ENCODE results near the gene WWOX. TPM values are rescaled to one million over a fixed set of nuclear protein-coding genes. Genes with fewer than 3 reads are reported as not detected.
A peak's percentile ranks its signal among the peaks of the same experiment; 100 is the strongest.

The WWOX gene
- total and polyA plus RNA-seq, 2 of the 13 experiments (the other 11 are each of a cell fraction or from before 2014, with no cell fraction given), result 9.1 to 37.4 TPM

- peak; percentile 51; the same call in 1 of the 2 replicates for TF ChIP-seq EHMT2 (IDR thresholded peaks at IDR 0.05; ENCODE audit: borderline replicate concordance, low read depth, low read length)
- no peak for TF ChIP-seq RFXANK (CRISPR knock-in tag; IDR thresholded peaks at IDR 0.05)
- TF ChIP-seq ZFX (CRISPR knock-in tag; IDR thresholded peaks at IDR 0.05; ENCODE audit: low read depth), result no peak
- TF ChIP-seq ZBTB46 (CRISPR knock-in tag; IDR thresholded peaks at IDR 0.05; ENCODE audit: borderline replicate concordance), result no peak
- no peak for TF ChIP-seq REPIN1 (CRISPR knock-in tag; IDR thresholded peaks at IDR 0.05; ENCODE audit: borderline replicate concordance, low read depth)
- TF ChIP-seq ZNF766 (CRISPR knock-in tag; IDR thresholded peaks at IDR 0.05; ENCODE audit: borderline replicate concordance), result no peak
- TF ChIP-seq TAF15 (IDR thresholded peaks at IDR 0.05; ENCODE audit: low read depth, low read length, poor library complexity, severe bottlenecking), result no peak
- TF ChIP-seq SAFB2 (CRISPR knock-in tag; IDR thresholded peaks at IDR 0.05; ENCODE audit: borderline replicate concordance, low read depth), result no peak
- TF ChIP-seq SNAPC2 (CRISPR knock-in tag; IDR thresholded peaks at IDR 0.05), result no peak
- no peak for TF ChIP-seq HMGXB3 (CRISPR knock-in tag; IDR thresholded peaks at IDR 0.05; ENCODE audit: borderline replicate concordance)
- TF ChIP-seq KMT2A (CRISPR knock-in tag; IDR thresholded peaks at IDR 0.05), result no peak
- TF ChIP-seq PPARG (CRISPR knock-in tag; conservative IDR thresholded peaks at IDR 0.05), result no peak
- TF ChIP-seq ZNF781 (CRISPR knock-in tag; IDR thresholded peaks at IDR 0.05; ENCODE audit: borderline replicate concordance, not compliant biosample characterization), result no peak
- TF ChIP-seq SRF (IDR thresholded peaks at IDR 0.05; ENCODE audit: low read depth, low read length), result no peak
- TF ChIP-seq ZFP91 (CRISPR knock-in tag; IDR thresholded peaks at IDR 0.05; ENCODE audit: borderline replicate concordance), result no peak
- TF ChIP-seq PHF8 (CRISPR knock-in tag; IDR thresholded peaks at IDR 0.05), result peak; percentile 43; the same call in 1 of the 2 replicates
- TF ChIP-seq YEATS4 (CRISPR knock-in tag; IDR thresholded peaks at IDR 0.05; ENCODE audit: borderline replicate concordance), result no peak
These were observed 696.9 kb downstream of the WWOX start (continued) for GRCh38 chr16:78796221-78796866.
